K562 (cell line): ENCODE data around the gene CCL22. TPM values are rescaled to one million over a fixed set of nuclear protein-coding genes. Genes with fewer than 3 reads are reported as not detected.

Experiments used
- ATAC-seq: fragments of 200-7000 bp; cut with Tn5 transposase; 3 replicates; pipeline ENCODE4 v1.9.1; 2020; ENCODE audit warnings: moderate library complexity
- BruUV-seq: library from RNA; stranded (reverse); fragments of 400-500 nt; replicated peaks from 2 replicates; lab custom pipeline; 2021; lab: Mats Ljungman, UMichigan
- CTCF ChIA-PET: fragments of 300-600 bp; formaldehyde crosslinking; extraction: SDS; loops from one replicate; lab custom pipeline; 2021; ENCODE audit warnings: low intra/inter-chr PET ratio; lab: Yijun Ruan, JAX
- POLR2A ChIA-PET: fragments of 300-600, 350-650 bp; sonication (Branson Sonifier 250); formaldehyde crosslinking; extraction: SDS; loops from one replicate; lab custom pipeline; 2021; ENCODE audit warnings: antibody characterized with exemption, inconsistent platforms; lab: Yijun Ruan, JAX
- DNase-seq, 4 experiments: peaks; one replicate each; pipeline versions ENCODE4 v3.0.0 to v3.0.0-alpha.2; 2011 to 2018; ENCODE audit warnings: low spot score in 3 of 4, mixed read lengths in 3 of 4; ENCODE audit errors: extremely low read depth in 1 of 4
- FAIRE-seq: peaks from 2 replicates; lab custom pipeline; 2011; peaks lifted over from hg19 to GRCh38; lab: Jason Lieb, UNC
- H2AFZ ChIP-seq: 2 replicates; pipeline ENCODE4 v1.6.0; 2011; ENCODE audit warnings: low read depth, low read length, control low read depth, inconsistent platforms
- H3K27ac ChIP-seq: fragments of 200-600 bp; 3 replicates; pipeline ENCODE4 v1.8.0; 2011; ENCODE audit warnings: low read depth, mild to moderate bottlenecking, control low read depth, inconsistent platforms, low read length, moderate library complexity, mixed read lengths; ENCODE audit errors: extremely low read depth
- H3K27me3 ChIP-seq, 2 experiments: fragments of 300-600 bp in 1 of 2; 2 replicates in 1 of 2; 3 replicates in 1 of 2; pipeline versions ENCODE4 v1.6.0 to v1.8.0; 2011; ENCODE audit warnings: inconsistent platforms in 2 of 2, low read length in 2 of 2, mild to moderate bottlenecking in 1 of 2, mixed read lengths in 1 of 2, moderate library complexity in 1 of 2; ENCODE audit not compliant: control insufficient read depth in 2 of 2, insufficient read depth in 2 of 2
- H3K36me3 ChIP-seq: fragments of 300-600 bp; 3 replicates; pipeline ENCODE4 v1.8.0; 2011; ENCODE audit warnings: mild to moderate bottlenecking, low read length, inconsistent platforms; ENCODE audit not compliant: control insufficient read depth, insufficient read depth
- H3K4me1 ChIP-seq, 2 experiments: fragments of 200-600 bp in 1 of 2; replicated peaks in 1 of 2; 2 replicates in 1 of 2; 3 replicates in 1 of 2; pipeline versions ENCODE4 v1.5.1 to v1.8.0; 2011; ENCODE audit warnings: inconsistent platforms in 2 of 2, low read length in 2 of 2, mild to moderate bottlenecking in 1 of 2, mixed read lengths in 1 of 2, moderate library complexity in 1 of 2; ENCODE audit not compliant: control insufficient read depth in 2 of 2, insufficient read depth in 2 of 2
- H3K4me2 ChIP-seq: 2 replicates; pipeline ENCODE4 v1.6.1; 2011; ENCODE audit warnings: low read length, control low read depth, inconsistent platforms, mixed read lengths; ENCODE audit not compliant: insufficient read depth
- H3K4me3 ChIP-seq: fragments of 200-600 bp; sonication (generic), shearing (Covaris generic); 2 replicates; pipeline ENCODE4 v1.5.1; 2016; ENCODE audit warnings: control low read depth, inconsistent platforms
- H3K79me2 ChIP-seq: fragments of 200-600 bp; 3 replicates; pipeline ENCODE4 v1.8.0; 2011; ENCODE audit warnings: low read length, inconsistent platforms; ENCODE audit not compliant: control insufficient read depth, insufficient read depth
- H3K9ac ChIP-seq, 2 experiments: 2 replicates each; pipeline versions ENCODE4 v1.6.0 to v1.6.1; 2011; ENCODE audit warnings: low read depth in 2 of 2, low read length in 2 of 2, control low read depth in 1 of 2, inconsistent platforms in 1 of 2, mild to moderate bottlenecking in 1 of 2, mixed read lengths in 1 of 2; ENCODE audit not compliant: insufficient read depth in 1 of 2
- H3K9me1 ChIP-seq: one replicate; pipeline ENCODE4 v1.6.0; 2011; ENCODE audit warnings: inconsistent platforms, mild to moderate bottlenecking, low read length, moderate library complexity; ENCODE audit not compliant: control insufficient read depth, insufficient read depth
- H3K9me3 ChIP-seq: replicated peaks from 2 replicates; pipeline ENCODE4 v1.5.1; 2011; ENCODE audit warnings: low read depth, low read length, inconsistent platforms; ENCODE audit not compliant: control insufficient read depth, insufficient read depth
- H4K20me1 ChIP-seq: replicated peaks from 2 replicates; pipeline ENCODE4 v1.6.1; 2011; ENCODE audit warnings: low read length, inconsistent platforms, mixed read lengths; ENCODE audit not compliant: control insufficient read depth, insufficient read depth
- ARID2 ChIP-seq: fragments of 450-650 bp; IDR thresholded peaks from 2 replicates; pipeline ENCODE4 v1.6.1; 2017; ENCODE audit warnings: antibody characterized with exemption, mild to moderate bottlenecking
- BRF2 ChIP-seq: IDR thresholded peaks from 3 replicates; pipeline ENCODE4 v1.6.1; 2011; ENCODE audit warnings: borderline replicate concordance, mild to moderate bottlenecking; ENCODE audit not compliant: insufficient read length, insufficient read depth
- CREM ChIP-seq: IDR thresholded peaks from 2 replicates; pipeline ENCODE4 v1.6.1; 2014; ENCODE audit warnings: antibody characterized with exemption, low read depth
- LCOR ChIP-seq: sonication (generic); formaldehyde crosslinking; IDR thresholded peaks from 2 replicates; pipeline ENCODE4 v1.8.0; 2022; ENCODE audit warnings: mild to moderate bottlenecking, missing genetic modification reagents
- NR0B1 ChIP-seq: fragments of 450-650 bp; IDR thresholded peaks from one replicate; pipeline ENCODE4 v1.6.1; 2018; ENCODE audit warnings: mild to moderate bottlenecking, moderate library complexity; ENCODE audit not compliant: partially characterized antibody
- RFX7 ChIP-seq: fragments of 250-450 bp; sonication (Bioruptor Pico); IDR thresholded peaks from 2 replicates; pipeline ENCODE4 v1.5.1; 2021; ENCODE audit warnings: mild to moderate bottlenecking
- SIX5 ChIP-seq, 2 experiments: IDR thresholded peaks; 2 replicates each; pipeline ENCODE4 v1.6.1; 2011; ENCODE audit warnings: low read length in 2 of 2, borderline replicate concordance in 1 of 2, low read depth in 1 of 2, mild to moderate bottlenecking in 1 of 2, moderate library complexity in 1 of 2; ENCODE audit not compliant: insufficient read depth in 1 of 2
- TAF7 ChIP-seq: fragments of 450-650 bp; IDR thresholded peaks from 2 replicates; pipeline ENCODE4 v1.6.1; 2016; ENCODE audit warnings: missing genetic modification characterization, missing compliant biosample characterization
- ZNF143 ChIP-seq: sonication (generic); formaldehyde crosslinking; IDR thresholded peaks from 2 replicates; pipeline ENCODE4 v1.9.0; 2022; ENCODE audit warnings: mild to moderate bottlenecking, missing genetic modification reagents
- WGBS: fragments of 100-300 bp; shearing (Covaris generic); methylation state at CpG from one replicate; pipeline ENCODE4 v1.1.6; 2016; ENCODE audit warnings: low coverage, mixed read lengths; ENCODE audit not compliant: insufficient coverage; ENCODE audit errors: missing lambda C conversion rate; 5-methylcytosine and 5-hydroxymethylcytosine counted together
- in situ Hi-C: fragments of 300-500 bp; cut with MboI; formaldehyde crosslinking; loops from 4 replicates; pipeline ENCODE4 v1.15.0; 2018; ENCODE audit warnings: inconsistent platforms, mixed read lengths
- intact Hi-C: fragments of 100-400 bp; cut with micrococcal nuclease; formaldehyde crosslinking; loops from 2 replicates; pipeline ENCODE4 v1.14.2; 2022
- polyA plus RNA-seq, 8 experiments: library from polyadenylated mRNA; depleted of rRNA in 4 of 8; stranded (reverse) in 5 of 8; unstranded in 3 of 8; fragments of >200 nt; fragmentation: Nextera tagmentation in 2 of 8; fragmentation: Illumina TruSeq in 1 of 8; extraction: Ambion mirVana in 2 of 8; extraction: Trizol in 1 of 8; gene quantifications; 2 replicates each; pipeline versions ENCODE4 v1.2.1 to v1.2.3, GENCODE V29; 2011 to 2014; ENCODE audit warnings: inconsistent platforms in 1 of 8, missing spikeins in 1 of 8
- total RNA-seq, 7 experiments: library from RNA; depleted of rRNA in 6 of 7; stranded (reverse); fragments of >200 nt in 6 of 7; fragmentation: Illumina TruSeq in 2 of 7; extraction: Trizol in 2 of 7; gene quantifications; 2 replicates each; pipeline versions ENCODE4 v1.2.1 to v1.2.3, GENCODE V29; 2011 to 2021; ENCODE audit warnings: low replicate concordance in 1 of 7
- TF ChIP-seq, protein P1 (sequence below), 2 experiments: fragments of 450-650 bp in 1 of 2; IDR thresholded peaks; 2 replicates each; pipeline ENCODE4 v1.6.1; 2011 to 2017; ENCODE audit warnings: low read depth in 2 of 2, antibody characterized with exemption in 1 of 2, borderline replicate concordance in 1 of 2, low read length in 1 of 2, mild to moderate bottlenecking in 1 of 2, mixed read lengths in 1 of 2; ENCODE audit not compliant: control insufficient read depth in 1 of 2
- TF ChIP-seq, protein P2 (sequence below): fragments of 250-450 bp; sonication (Bioruptor Pico); IDR thresholded peaks from 2 replicates; pipeline ENCODE4 v1.8.0; 2021; ENCODE audit warnings: moderate library complexity, mild to moderate bottlenecking, inconsistent platforms
- TF ChIP-seq, protein P3 (sequence below), 2 experiments: fragments of 200-800 bp in 1 of 2; sonication (Bioruptor generic) in 1 of 2; sonication (generic) in 1 of 2; formaldehyde crosslinking in 1 of 2; IDR thresholded peaks in 1 of 2; conservative IDR thresholded peaks in 1 of 2; 2 replicates each; pipeline versions ENCODE4 v1.5.0 to v1.6.1; 2016 to 2020; ENCODE audit warnings: missing compliant biosample characterization in 1 of 2, missing genetic modification characterization in 1 of 2, missing genetic modification reagents in 1 of 2

The CCL22 gene
- total and polyA plus RNA-seq, 9 of the 15 experiments (the other 6 are each of a cell fraction or from before 2014, with no cell fraction given), result 0.04 to 0.29 (median 0.06) TPM; not detected in 5

DNA sequence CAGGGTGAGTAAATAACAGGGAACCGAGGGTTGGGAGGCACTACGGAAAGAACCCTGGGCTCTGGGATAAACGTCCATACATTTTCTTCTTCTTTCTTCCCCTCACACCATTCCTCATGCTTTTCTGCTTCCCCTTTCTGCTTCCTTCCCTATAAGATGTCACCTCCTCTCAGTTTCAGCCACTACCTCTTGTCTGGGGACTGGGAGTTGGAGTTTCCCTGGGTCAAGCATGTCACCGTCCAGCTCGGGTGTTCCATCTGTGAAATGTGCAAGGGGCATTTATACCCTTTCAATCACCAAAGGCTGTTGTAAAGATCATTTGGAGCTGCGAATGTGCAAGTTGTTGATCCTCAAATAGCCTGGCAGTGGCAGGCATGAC lies 17.5 kb upstream of the CCL22 start:
- DNase-seq, result no peak
- Histone ChIP-seq H4K20me1 (no peaks in the 10 kb centered on the region), H3K9me3 (no peaks in the 10 kb centered on the region), H3K79me2 (no peaks in the 10 kb centered on the region), H3K4me2 (no peak overlapping the region), H3K9ac (no peak overlapping the region), H2AFZ (no peak overlapping the region), H3K4me3 (no peak overlapping the region), H3K27ac (no peak overlapping the region), H3K36me3 (no peaks in the 10 kb centered on the region), H3K27me3 (peaks cover 7 to 27% of the 10 kb centered on the region in 2 experiments; a peak in 3 of 5 replicates), H3K9me1 (no peaks in the 10 kb centered on the region), H3K4me1 (no peaks in the 10 kb centered on the region; a peak in 1 of 5 replicates)
- in situ Hi-C loops, result no loop called here
- no TSS peak for BruUV-seq
- no peak for ATAC-seq
- whole genome bisulfite sequencing, result 4% methylated on average over 6 of the region's 6 CpGs
- POLR2A ChIA-PET, result interaction anchor here (1.0 kb wide), 1 partner anchor 72 kb away, joined by 3 read pairs; no protein-coding TSS in a partner anchor
- CTCF ChIA-PET, result no interaction called here
- no peak for FAIRE-seq
- intact Hi-C loops, result no loop called here
- no peak for TF ChIP-seq RFX7
- TF ChIP-seq BRF2, result no peak
- no peak for TF ChIP-seq CREM
- TF ChIP-seq, protein P1, sequence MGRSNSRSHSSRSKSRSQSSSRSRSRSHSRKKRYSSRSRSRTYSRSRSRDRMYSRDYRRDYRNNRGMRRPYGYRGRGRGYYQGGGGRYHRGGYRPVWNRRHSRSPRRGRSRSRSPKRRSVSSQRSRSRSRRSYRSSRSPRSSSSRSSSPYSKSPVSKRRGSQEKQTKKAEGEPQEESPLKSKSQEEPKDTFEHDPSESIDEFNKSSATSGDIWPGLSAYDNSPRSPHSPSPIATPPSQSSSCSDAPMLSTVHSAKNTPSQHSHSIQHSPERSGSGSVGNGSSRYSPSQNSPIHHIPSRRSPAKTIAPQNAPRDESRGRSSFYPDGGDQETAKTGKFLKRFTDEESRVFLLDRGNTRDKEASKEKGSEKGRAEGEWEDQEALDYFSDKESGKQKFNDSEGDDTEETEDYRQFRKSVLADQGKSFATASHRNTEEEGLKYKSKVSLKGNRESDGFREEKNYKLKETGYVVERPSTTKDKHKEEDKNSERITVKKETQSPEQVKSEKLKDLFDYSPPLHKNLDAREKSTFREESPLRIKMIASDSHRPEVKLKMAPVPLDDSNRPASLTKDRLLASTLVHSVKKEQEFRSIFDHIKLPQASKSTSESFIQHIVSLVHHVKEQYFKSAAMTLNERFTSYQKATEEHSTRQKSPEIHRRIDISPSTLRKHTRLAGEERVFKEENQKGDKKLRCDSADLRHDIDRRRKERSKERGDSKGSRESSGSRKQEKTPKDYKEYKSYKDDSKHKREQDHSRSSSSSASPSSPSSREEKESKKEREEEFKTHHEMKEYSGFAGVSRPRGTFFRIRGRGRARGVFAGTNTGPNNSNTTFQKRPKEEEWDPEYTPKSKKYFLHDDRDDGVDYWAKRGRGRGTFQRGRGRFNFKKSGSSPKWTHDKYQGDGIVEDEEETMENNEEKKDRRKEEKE (IDR thresholded peaks at IDR 0.05; ENCODE audit: borderline replicate concordance in 1 of 2, control insufficient read depth in 1 of 2, low read depth in 2 of 2, low read length in 1 of 2), result no peak
- TF ChIP-seq, protein P2, sequence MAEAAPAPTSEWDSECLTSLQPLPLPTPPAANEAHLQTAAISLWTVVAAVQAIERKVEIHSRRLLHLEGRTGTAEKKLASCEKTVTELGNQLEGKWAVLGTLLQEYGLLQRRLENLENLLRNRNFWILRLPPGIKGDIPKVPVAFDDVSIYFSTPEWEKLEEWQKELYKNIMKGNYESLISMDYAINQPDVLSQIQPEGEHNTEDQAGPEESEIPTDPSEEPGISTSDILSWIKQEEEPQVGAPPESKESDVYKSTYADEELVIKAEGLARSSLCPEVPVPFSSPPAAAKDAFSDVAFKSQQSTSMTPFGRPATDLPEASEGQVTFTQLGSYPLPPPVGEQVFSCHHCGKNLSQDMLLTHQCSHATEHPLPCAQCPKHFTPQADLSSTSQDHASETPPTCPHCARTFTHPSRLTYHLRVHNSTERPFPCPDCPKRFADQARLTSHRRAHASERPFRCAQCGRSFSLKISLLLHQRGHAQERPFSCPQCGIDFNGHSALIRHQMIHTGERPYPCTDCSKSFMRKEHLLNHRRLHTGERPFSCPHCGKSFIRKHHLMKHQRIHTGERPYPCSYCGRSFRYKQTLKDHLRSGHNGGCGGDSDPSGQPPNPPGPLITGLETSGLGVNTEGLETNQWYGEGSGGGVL, result no peak
- TF ChIP-seq SIX5 (IDR thresholded peaks at IDR 0.05; ENCODE audit: borderline replicate concordance in 1 of 2, insufficient read depth in 1 of 2, low read depth in 1 of 2, low read length in 2 of 2), result no peak
- TF ChIP-seq LCOR, result no peak
- TF ChIP-seq, protein P3, sequence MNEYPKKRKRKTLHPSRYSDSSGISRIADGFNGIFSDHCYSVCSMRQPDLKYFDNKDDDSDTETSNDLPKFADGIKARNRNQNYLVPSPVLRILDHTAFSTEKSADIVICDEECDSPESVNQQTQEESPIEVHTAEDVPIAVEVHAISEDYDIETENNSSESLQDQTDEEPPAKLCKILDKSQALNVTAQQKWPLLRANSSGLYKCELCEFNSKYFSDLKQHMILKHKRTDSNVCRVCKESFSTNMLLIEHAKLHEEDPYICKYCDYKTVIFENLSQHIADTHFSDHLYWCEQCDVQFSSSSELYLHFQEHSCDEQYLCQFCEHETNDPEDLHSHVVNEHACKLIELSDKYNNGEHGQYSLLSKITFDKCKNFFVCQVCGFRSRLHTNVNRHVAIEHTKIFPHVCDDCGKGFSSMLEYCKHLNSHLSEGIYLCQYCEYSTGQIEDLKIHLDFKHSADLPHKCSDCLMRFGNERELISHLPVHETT (CRISPR knock-in tag; conservative IDR thresholded peaks at IDR 0.05 in 1 of 2, IDR thresholded peaks at IDR 0.05 in 1 of 2), result no peak
- TF ChIP-seq NR0B1, result no peak
- no peak for TF ChIP-seq TAF7 (tag)
- TF ChIP-seq ARID2, result no peak
- TF ChIP-seq ZNF143 (CRISPR knock-in tag), result no peak
